GM23248 (cell line): ENCODE data around the gene CFAP74. TPM values are rescaled to one million over a fixed set of nuclear protein-coding genes. Genes with fewer than 3 reads are reported as not detected.

Source experiments
- DNase-seq: peaks from one replicate; pipeline ENCODE4 v3.0.0-alpha.2; 2015
- H2AFZ ChIP-seq: fragments of 200-600 bp; sonication (generic); 2 replicates; pipeline ENCODE4 v1.6.1; 2016; ENCODE audit warnings: antibody characterized with exemption
- H3F3A ChIP-seq: fragments of 200-600 bp; sonication (generic); 2 replicates; pipeline ENCODE4 v1.6.1; 2016; ENCODE audit warnings: mild to moderate bottlenecking, antibody characterized with exemption, mixed run types; ENCODE audit not compliant: insufficient read depth
- H3K27ac ChIP-seq: fragments of 200-600 bp; sonication (generic); 2 replicates; pipeline ENCODE4 v1.5.1; 2016; ENCODE audit warnings: mild to moderate bottlenecking
- H3K27me3 ChIP-seq: fragments of 200-600 bp; sonication (generic); replicated peaks from 2 replicates; pipeline ENCODE4 v1.6.1; 2016; ENCODE audit warnings: mild to moderate bottlenecking; ENCODE audit not compliant: insufficient read depth
- H3K36me3 ChIP-seq: fragments of 200-600 bp; sonication (generic); 2 replicates; pipeline ENCODE4 v1.6.1; 2016; ENCODE audit warnings: low read depth, mild to moderate bottlenecking
- H3K4me1 ChIP-seq: fragments of 200-600 bp; sonication (generic); 2 replicates; pipeline ENCODE4 v1.6.1; 2016; ENCODE audit warnings: mild to moderate bottlenecking; ENCODE audit not compliant: insufficient read depth
- H3K4me2 ChIP-seq: fragments of 200-600 bp; sonication (generic); one replicate; pipeline ENCODE4 v1.6.1; 2016; ENCODE audit warnings: mild to moderate bottlenecking; ENCODE audit not compliant: unreplicated experiment
- H3K4me3 ChIP-seq: fragments of 200-600 bp; sonication (generic); 2 replicates; pipeline ENCODE4 v1.5.1; 2016; ENCODE audit warnings: mild to moderate bottlenecking
- H3K79me2 ChIP-seq: fragments of 200-600 bp; sonication (generic); 2 replicates; pipeline ENCODE4 v1.6.1; 2016; ENCODE audit warnings: mild to moderate bottlenecking; ENCODE audit not compliant: insufficient read depth
- H3K9ac ChIP-seq: fragments of 200-600 bp; sonication (generic); 2 replicates; pipeline ENCODE4 v1.6.1; 2016; ENCODE audit warnings: mild to moderate bottlenecking
- H3K9me2 ChIP-seq: fragments of 200-600 bp; sonication (generic); 2 replicates; pipeline ENCODE4 v1.6.1; 2016; ENCODE audit warnings: mixed run types, mild to moderate bottlenecking, moderate library complexity; ENCODE audit not compliant: insufficient read depth
- H3K9me3 ChIP-seq: fragments of 200-600 bp; sonication (generic); one replicate; pipeline ENCODE4 v1.6.1; 2017; ENCODE audit warnings: low read depth
- H4K20me1 ChIP-seq: fragments of 200-600 bp; sonication (generic); 2 replicates; pipeline ENCODE4 v1.6.0; 2016; ENCODE audit not compliant: insufficient read depth
- EZH2 ChIP-seq: fragments of 200-600 bp; sonication (generic); IDR thresholded peaks from 2 replicates; pipeline ENCODE4 v1.6.1; 2018; ENCODE audit warnings: antibody characterized with exemption, mild to moderate bottlenecking; ENCODE audit not compliant: insufficient read depth, poor library complexity, severe bottlenecking
- EZH2phosphoT487 ChIP-seq: fragments of 200-600 bp; sonication (generic); IDR thresholded peaks from 2 replicates; pipeline ENCODE4 v1.6.1; 2018; ENCODE audit warnings: antibody characterized with exemption, moderate library complexity, mild to moderate bottlenecking, low read depth; ENCODE audit not compliant: insufficient read depth
- WGBS, 2 experiments: methylation state at CpG; one replicate each; pipeline ENCODE4 v1.1.6; 2015 to 2017; ENCODE audit warnings: low lambda C conversion rate in 2 of 2, low coverage in 1 of 2; ENCODE audit errors: missing lambda C conversion rate in 2 of 2; 5-methylcytosine and 5-hydroxymethylcytosine counted together
- in situ Hi-C: fragments of 300-500 bp; cut with MboI; formaldehyde crosslinking; loops from 2 replicates; pipeline ENCODE4 v1.15.0; 2020
- polyA plus RNA-seq: library from polyadenylated mRNA; unstranded; fragments of >200 nt; fragmentation: Nextera tagmentation; extraction: Ambion mirVana; gene quantifications from 2 replicates; pipeline ENCODE4 v1.2.1, GENCODE V29; 2016
- total RNA-seq: library from RNA; depleted of rRNA; stranded (reverse); fragments of >200 nt; shearing (Covaris generic); gene quantifications from 2 replicates; pipeline ENCODE4 v1.2.3, GENCODE V29; 2014

The CFAP74 gene
- total and polyA plus RNA-seq, 2 experiments from 2014 or later: not detected

DNA sequence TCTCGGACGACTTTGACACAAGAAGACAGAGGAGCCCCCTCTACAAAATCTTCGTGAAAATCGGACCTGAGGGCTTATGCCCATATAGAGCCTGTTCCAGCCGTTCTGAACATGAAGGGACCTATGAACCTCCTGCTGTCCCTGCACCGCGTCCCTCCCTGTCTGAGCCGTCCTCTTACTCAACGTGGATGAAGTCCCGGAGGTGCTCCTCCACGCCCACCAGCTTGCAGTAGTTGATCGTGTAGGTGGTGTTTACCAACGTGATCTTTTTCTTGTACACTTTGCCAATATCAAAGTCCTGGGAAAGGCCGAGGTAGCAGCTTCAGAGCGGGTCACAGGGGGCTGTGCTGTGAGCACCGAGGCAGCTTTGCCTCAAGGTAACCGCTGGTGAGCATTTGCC is 40.0 kb downstream of the CFAP74 start:
- Histone ChIP-seq H3F3A (no peaks in the 10 kb centered on the region), H3K9me3 (no peaks in the 10 kb centered on the region), H3K27ac (no peak overlapping the region), H3K9me2 (no peaks in the 10 kb centered on the region), H3K4me3 (no peak overlapping the region), H3K4me2 (no peak overlapping the region), H3K9ac (no peak overlapping the region), H4K20me1 (no peaks in the 10 kb centered on the region), H3K4me1 (no peaks in the 10 kb centered on the region), H3K27me3 (peaks cover 35% of the 10 kb centered on the region), H3K36me3 (no peaks in the 10 kb centered on the region), H2AFZ (no peak overlapping the region), H3K79me2 (no peaks in the 10 kb centered on the region)
- no peak for DNase-seq
- in situ Hi-C loops: no loop called here
- no peak for TF ChIP-seq EZH2
- no peak for TF ChIP-seq EZH2phosphoT487
- 70 to 71% methylated on average over 17 of the region's 17 CpGs for WGBS, 2 experiments

DNA sequence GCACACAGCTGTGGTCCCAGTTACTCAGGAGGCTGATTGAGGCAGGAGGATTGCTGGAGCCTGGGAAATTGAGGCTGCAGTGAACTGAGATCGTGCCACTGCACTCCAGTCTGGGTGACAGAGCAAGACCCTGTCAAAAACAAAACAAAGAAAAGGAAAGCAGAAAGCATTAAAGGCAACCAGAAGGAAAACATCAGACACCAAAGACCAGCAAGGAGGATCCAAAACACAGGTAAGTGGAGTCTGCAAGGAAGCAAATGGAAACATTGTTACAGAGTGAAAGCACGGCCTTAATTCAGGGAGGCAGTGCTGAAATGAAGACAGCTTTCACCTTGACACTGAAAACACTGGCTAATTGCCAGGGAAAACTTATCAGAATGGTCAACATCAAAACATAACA is 40.8 kb downstream of the CFAP74 start:
- Histone ChIP-seq H3K9me2 (no peaks in the 10 kb centered on the region), H3K4me1 (no peaks in the 10 kb centered on the region), H3F3A (no peaks in the 10 kb centered on the region), H3K9ac (no peak overlapping the region), H3K27ac (no peak overlapping the region), H3K9me3 (no peaks in the 10 kb centered on the region), H3K4me3 (no peak overlapping the region), H3K36me3 (no peaks in the 10 kb centered on the region), H3K79me2 (no peaks in the 10 kb centered on the region), H4K20me1 (no peaks in the 10 kb centered on the region), H3K4me2 (no peak overlapping the region), H2AFZ (no peak overlapping the region), H3K27me3 (peaks cover 35% of the 10 kb centered on the region)
- DNase-seq: no peak
- 23 to 32% methylated on average over 2 of the region's 2 CpGs for WGBS, 2 experiments
- TF ChIP-seq EZH2: no peak
- TF ChIP-seq EZH2phosphoT487: no peak
- in situ Hi-C loops: no loop called here

DNA sequence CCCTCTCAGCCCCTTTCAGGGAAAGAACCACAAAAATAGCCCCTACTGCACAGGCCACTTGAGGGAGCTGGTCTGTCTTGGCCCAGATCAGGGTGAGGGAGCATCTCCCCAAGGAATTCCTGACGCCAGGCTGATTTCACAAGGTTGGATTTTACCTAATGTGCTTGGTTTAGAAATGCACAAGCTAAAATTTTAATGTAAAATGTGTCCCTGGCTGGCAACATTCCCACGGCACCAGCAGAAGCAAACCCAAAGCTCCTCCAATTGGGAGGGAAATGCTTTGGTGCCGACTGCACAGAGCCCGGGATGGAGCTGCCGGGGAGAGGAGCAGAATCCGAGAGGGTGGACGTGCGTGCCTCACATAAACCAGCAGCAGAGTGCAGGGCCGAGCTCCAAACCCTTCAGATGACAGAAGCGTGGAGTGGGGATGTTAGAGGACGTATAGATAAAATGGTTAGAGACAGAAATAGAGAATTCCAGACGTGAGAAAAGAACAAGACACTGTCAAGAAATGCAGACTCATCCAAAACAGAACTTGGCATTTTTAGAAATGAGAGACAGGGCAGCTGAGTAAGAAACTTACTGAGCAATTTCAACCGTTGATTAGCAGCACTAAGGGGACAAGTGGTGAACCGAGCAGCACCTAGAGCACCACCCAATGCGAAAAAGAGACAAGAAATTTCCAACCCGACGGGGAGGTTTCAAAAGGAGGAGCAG is 42.9 kb downstream of the CFAP74 start:
- Histone ChIP-seq H3K4me2 (no peak overlapping the region), H3K27ac (no peak overlapping the region), H2AFZ (no peak overlapping the region), H3K9me3 (no peaks in the 10 kb centered on the region), H3K27me3 (peaks cover 29% of the 10 kb centered on the region), H3K36me3 (no peaks in the 10 kb centered on the region), H3K9me2 (no peaks in the 10 kb centered on the region), H4K20me1 (no peaks in the 10 kb centered on the region), H3K9ac (no peak overlapping the region), H3K4me3 (no peak overlapping the region), H3K79me2 (no peaks in the 10 kb centered on the region), H3K4me1 (no peaks in the 10 kb centered on the region), H3F3A (no peaks in the 10 kb centered on the region)
- in situ Hi-C loops: no loop called here
- DNase-seq: peak; percentile 45
- WGBS, 2 experiments: 2 to 4% methylated on average over 17 of the region's 17 CpGs
- peak; percentile 59 for TF ChIP-seq EZH2
- no peak for TF ChIP-seq EZH2phosphoT487

DNA sequence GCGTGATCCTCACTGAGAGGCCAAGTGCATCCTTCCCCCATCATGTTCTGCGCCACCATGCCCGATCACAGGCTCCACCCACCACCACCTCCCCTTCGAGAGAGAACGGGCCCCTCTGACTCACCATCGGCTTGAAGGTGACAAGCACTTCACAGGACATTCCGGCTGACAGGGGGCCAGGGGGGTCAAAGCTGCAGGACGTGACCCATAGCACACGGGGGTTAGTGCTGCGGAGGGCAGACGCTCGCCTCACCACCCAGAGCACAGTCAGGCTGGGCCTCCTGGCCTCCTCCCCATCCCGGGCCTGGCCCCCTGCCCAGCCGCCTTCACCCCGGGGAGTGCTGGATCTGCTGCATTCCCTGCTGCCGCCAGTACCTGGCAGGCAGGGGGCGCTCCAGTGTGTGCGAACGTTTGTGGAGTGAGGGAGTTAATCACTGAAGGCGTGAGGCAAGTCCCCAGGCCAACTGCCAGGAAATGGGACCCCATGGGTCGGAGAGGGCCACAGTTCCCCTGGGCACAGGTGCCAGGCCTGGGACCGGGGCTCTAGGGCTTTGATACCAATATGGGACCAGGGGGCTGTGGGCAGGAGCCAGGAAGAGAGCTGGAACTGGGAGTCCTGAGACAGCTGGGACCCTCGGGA is 43.6 kb downstream of the CFAP74 start:
- TF ChIP-seq EZH2: no peak
- no peak for TF ChIP-seq EZH2phosphoT487
- DNase-seq: peak; percentile 77
- in situ Hi-C loops: no loop called here

More for the DNA sequence above, 43.6 kb downstream of the CFAP74 start:
- Histone ChIP-seq H3K27ac (no peak overlapping the region), H3K36me3 (no peaks in the 10 kb centered on the region), H3K79me2 (no peaks in the 10 kb centered on the region), H3K4me3 (no peak overlapping the region), H2AFZ (no peak overlapping the region), H3K27me3 (peaks cover 24% of the 10 kb centered on the region), H3F3A (no peaks in the 10 kb centered on the region), H3K9ac (no peak overlapping the region), H3K4me1 (no peaks in the 10 kb centered on the region), H3K9me2 (no peaks in the 10 kb centered on the region), H3K9me3 (no peaks in the 10 kb centered on the region), H3K4me2 (no peak overlapping the region), H4K20me1 (no peaks in the 10 kb centered on the region)
- WGBS, 2 experiments: 6% methylated on average over 18 to 20 of the region's 23 CpGs
